Endometrium (tissue), 2 donors: ENCODE data around the gene SHQ1.
A peak's percentile ranks its signal among the peaks of the same experiment; 100 is the strongest.

Source experiments
- FAIRE-seq: peaks from 2 replicates; lab custom pipeline; 2012; peaks lifted over from hg19 to GRCh38; lab: Jason Lieb, UNC
- donor health status: control.
- donor health status: control.

The SHQ1 gene

GRCh38 chr3:72848703-72849081, 447 bp upstream of the SHQ1 start:
- no peak for FAIRE-seq

- no peak for FAIRE-seq
Measured at GRCh38 chr3:72847282-72847681, 963 bp downstream of the SHQ1 start.

GRCh38 chr3:72846166-72846565, 2.1 kb downstream of the SHQ1 start:
- FAIRE-seq = no peak

GRCh38 chr3:72844436-72844993, 3.7 kb downstream of the SHQ1 start:
- FAIRE-seq = no peak

GRCh38 chr3:72839057-72839456, 9.2 kb downstream of the SHQ1 start:
- no peak for FAIRE-seq

GRCh38 chr3:72836923-72837322, 11.3 kb downstream of the SHQ1 start:
- FAIRE-seq = no peak

GRCh38 chr3:72836416-72836815, 11.8 kb downstream of the SHQ1 start:
- FAIRE-seq = no peak

GRCh38 chr3:72830452-72831223, 17.6 kb downstream of the SHQ1 start:
- FAIRE-seq = no peak

- FAIRE-seq = no peak
Measured at GRCh38 chr3:72829701-72830100, 18.5 kb downstream of the SHQ1 start.

- no peak for FAIRE-seq
Measured at GRCh38 chr3:72821161-72821781, 27.0 kb downstream of the SHQ1 start.

- peak; percentile 91 for FAIRE-seq
Measured at GRCh38 chr3:72820415-72820814, 27.8 kb downstream of the SHQ1 start.

- FAIRE-seq = no peak
Measured at GRCh38 chr3:72818905-72819304, 29.3 kb downstream of the SHQ1 start.

GRCh38 chr3:72818092-72818773, 30.0 kb downstream of the SHQ1 start:
- FAIRE-seq = peak; percentile 55

- FAIRE-seq = no peak
Measured at GRCh38 chr3:72816862-72817355, 31.3 kb downstream of the SHQ1 start.

GRCh38 chr3:72814308-72814707, 33.9 kb downstream of the SHQ1 start:
- no peak for FAIRE-seq

GRCh38 chr3:72812201-72812600, 36.0 kb downstream of the SHQ1 start:
- FAIRE-seq = no peak

GRCh38 chr3:72811571-72811970, 36.7 kb downstream of the SHQ1 start:
- no peak for FAIRE-seq

GRCh38 chr3:72810659-72811434, 37.4 kb downstream of the SHQ1 start:
- FAIRE-seq = no peak

- FAIRE-seq = no peak
Measured at GRCh38 chr3:72810063-72810462, 38.2 kb downstream of the SHQ1 start.

- FAIRE-seq = no peak
Measured at GRCh38 chr3:72804361-72804760, 43.9 kb downstream of the SHQ1 start.

GRCh38 chr3:72803573-72803972, 44.7 kb downstream of the SHQ1 start:
- FAIRE-seq = no peak

- no peak for FAIRE-seq
Measured at GRCh38 chr3:72802001-72802400, 46.2 kb downstream of the SHQ1 start.
